Measurements from ENCODE around the gene RNF212B.
"Not testable (repeated sequence)": the region's sequence is repeated elsewhere in the genome, so short reads cannot be mapped to it uniquely, and the experiment has no call there.

RNF212B gene

GRCh38 chr14:23237772-23238594 is at the start of gene RNF212B:
Gene RNF212B, plus strand, starts transcription at chr14:23237936. Its CDS starts 2,410 bp downstream, at chr14:23240346.
- no peak for FAIRE-seq

GRCh38 chr14:23193432-23193831 is 44.3 kb upstream of the RNF212B start:
- no peak for FAIRE-seq

GRCh38 chr14:23195552-23196101 is 42.1 kb upstream of the RNF212B start:
- FAIRE-seq = no peak

GRCh38 chr14:23196487-23196886 is 41.2 kb upstream of the RNF212B start:
- FAIRE-seq = not testable (repeated sequence)

- not testable (repeated sequence) for FAIRE-seq
Observed at GRCh38 chr14:23199141-23199540, 38.6 kb upstream of the RNF212B start.

- FAIRE-seq = no peak
Observed at GRCh38 chr14:23202001-23202400, 35.7 kb upstream of the RNF212B start.

GRCh38 chr14:23206422-23207145 is 31.2 kb upstream of the RNF212B start:
- FAIRE-seq = no peak

GRCh38 chr14:23207146-23207540 is 30.6 kb upstream of the RNF212B start:
- FAIRE-seq = no peak

- no peak for FAIRE-seq
Observed at GRCh38 chr14:23208324-23208723, 29.4 kb upstream of the RNF212B start.

- FAIRE-seq = no peak
Observed at GRCh38 chr14:23209651-23210423, 27.9 kb upstream of the RNF212B start.

- no peak for FAIRE-seq
Observed at GRCh38 chr14:23215421-23215820, 22.3 kb upstream of the RNF212B start.

- FAIRE-seq = no peak
Observed at GRCh38 chr14:23217032-23218020, 20.4 kb upstream of the RNF212B start.

GRCh38 chr14:23219075-23219474 is 18.7 kb upstream of the RNF212B start:
- FAIRE-seq = no peak

- not testable (repeated sequence) for FAIRE-seq
Observed at GRCh38 chr14:23224958-23225357, 12.8 kb upstream of the RNF212B start.

- FAIRE-seq = no peak
Observed at GRCh38 chr14:23227566-23227965, 10.2 kb upstream of the RNF212B start.

GRCh38 chr14:23228812-23229211 is 8.9 kb upstream of the RNF212B start:
- FAIRE-seq = no peak

- FAIRE-seq = not testable (repeated sequence)
Observed at GRCh38 chr14:23232241-23232808, 5.4 kb upstream of the RNF212B start.

GRCh38 chr14:23240661-23241060 is 2.9 kb downstream of the RNF212B start:
- FAIRE-seq = no peak

GRCh38 chr14:23241061-23241715 is 3.5 kb downstream of the RNF212B start:
- not testable (repeated sequence) for FAIRE-seq

- FAIRE-seq = no peak
Observed at GRCh38 chr14:23242076-23242475, 4.3 kb downstream of the RNF212B start.

GRCh38 chr14:23243066-23243465 is 5.3 kb downstream of the RNF212B start:
- FAIRE-seq = no peak

Measured in A204.1 (cell line).